RCC 7860 (cell line): Measurements from ENCODE around the gene MTURN.

Experiments
- DNase-seq: peaks from one replicate; pipeline ENCODE4 v3.0.0-alpha.2; 2015; ENCODE audit warnings: low spot score
- FAIRE-seq: peaks from 2 replicates; lab custom pipeline; 2012; peaks lifted over from hg19 to GRCh38; lab: Jason Lieb, UNC

MTURN gene

DNA sequence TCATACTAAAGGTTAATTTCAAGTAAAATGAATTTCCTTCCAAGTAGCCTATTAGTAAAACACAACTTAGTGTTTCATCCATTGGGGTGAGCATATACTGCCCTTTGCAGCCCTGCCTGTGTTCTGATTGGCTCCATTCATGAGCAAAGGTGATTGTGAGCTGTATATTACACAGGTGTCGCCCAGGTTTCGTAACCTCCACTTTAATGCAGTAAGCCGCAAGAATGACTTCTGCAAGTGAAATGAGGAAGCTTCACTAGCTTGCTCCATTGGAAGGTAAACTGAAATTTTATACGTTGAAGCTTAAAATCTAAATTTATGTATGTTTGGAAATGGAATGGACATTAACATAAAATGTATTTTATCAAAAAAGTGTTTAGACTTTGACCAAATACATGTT, 24.4 kb downstream of the MTURN start:
- DNase-seq (no peak), FAIRE-seq (no peak)

DNA sequence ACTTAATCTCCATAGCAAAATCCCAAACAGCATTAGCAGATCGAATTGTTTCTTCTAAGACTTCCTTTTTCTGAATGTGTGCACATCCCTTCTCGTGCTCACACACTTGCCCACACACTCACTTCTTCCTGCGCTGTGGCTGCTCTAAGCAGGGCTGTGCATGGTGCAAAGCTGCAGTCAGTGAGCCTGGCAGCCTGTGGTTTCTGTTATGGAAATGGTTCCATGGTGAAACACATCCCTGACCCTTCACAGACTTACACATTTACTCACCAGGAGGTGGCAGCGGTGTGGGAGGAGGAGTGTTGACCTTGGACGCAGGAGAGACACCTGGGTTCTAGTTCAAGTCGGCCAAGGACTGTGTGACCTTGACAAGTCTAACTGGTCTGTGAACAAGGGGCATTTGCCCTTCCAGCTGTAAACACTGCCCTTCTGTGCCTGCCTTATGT, 24.9 kb downstream of the MTURN start:
- FAIRE-seq (no peak), DNase-seq (peak; percentile 38)

DNA sequence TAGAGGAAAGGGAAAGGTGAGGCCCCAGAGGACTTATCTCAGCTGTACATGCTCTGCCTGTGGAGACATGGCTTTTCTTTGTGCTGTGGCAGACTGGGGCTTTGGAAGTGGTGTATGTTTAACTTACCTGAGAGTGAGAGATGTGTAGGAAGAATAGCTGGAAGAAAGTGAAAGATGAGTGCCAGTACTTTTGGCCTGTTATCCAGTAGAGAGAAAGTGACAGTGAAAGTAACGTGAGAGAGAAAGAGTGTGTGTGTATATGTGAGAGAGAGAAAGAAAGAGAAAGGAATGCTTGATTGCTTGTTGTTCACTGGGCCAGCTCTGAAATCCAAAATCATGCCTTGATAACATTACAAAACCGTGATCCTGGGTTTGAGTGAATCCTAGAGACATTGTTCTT, 25.5 kb downstream of the MTURN start:
- no peak for DNase-seq
- FAIRE-seq, result no peak

DNA sequence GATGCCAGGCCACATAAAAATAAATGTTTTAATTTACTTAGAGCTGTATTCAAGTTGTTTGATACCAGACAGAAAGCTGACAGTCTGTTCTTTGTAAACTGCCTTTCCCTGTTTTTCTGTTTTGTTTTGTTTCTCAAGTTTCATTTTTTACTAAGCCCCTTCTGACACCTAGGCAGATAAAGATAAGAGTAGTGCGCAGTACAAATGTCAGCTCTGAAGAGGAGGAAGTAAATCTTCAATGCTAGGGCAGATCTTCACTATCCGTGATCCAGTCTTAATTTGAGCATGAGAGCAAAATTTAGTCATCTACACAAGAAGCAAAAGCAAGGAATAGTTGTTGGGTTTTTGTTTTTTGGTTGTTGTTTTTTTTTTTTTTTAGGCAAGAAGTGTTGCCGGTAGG, 27.3 kb downstream of the MTURN start:
- FAIRE-seq, result no peak
- no peak for DNase-seq

DNA sequence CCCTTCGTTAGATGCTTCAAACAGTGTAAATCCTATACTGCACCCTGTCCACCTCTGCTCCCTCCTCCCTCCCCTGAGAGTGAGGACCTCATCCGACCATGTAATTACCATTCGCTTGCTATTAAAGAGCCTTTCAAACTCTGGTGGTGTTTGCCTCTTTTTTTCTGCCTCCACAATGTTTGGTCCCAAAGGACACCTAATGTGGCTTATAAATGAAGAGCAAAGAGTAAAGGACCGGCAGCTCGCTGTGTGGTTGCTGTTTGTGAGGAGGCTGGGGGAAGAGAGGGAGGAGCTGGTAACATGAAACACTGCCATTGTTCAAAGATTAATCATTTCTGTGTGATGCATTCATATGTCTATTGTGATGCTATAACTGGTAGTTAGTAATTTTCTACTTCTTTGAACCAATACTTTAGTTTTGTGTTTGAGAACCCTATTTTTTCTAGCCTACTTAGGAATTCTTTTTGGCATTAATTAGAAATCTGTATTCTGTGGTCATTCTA, 27.9 kb downstream of the MTURN start:
- DNase-seq (peak; percentile 50), FAIRE-seq (no peak)

DNA sequence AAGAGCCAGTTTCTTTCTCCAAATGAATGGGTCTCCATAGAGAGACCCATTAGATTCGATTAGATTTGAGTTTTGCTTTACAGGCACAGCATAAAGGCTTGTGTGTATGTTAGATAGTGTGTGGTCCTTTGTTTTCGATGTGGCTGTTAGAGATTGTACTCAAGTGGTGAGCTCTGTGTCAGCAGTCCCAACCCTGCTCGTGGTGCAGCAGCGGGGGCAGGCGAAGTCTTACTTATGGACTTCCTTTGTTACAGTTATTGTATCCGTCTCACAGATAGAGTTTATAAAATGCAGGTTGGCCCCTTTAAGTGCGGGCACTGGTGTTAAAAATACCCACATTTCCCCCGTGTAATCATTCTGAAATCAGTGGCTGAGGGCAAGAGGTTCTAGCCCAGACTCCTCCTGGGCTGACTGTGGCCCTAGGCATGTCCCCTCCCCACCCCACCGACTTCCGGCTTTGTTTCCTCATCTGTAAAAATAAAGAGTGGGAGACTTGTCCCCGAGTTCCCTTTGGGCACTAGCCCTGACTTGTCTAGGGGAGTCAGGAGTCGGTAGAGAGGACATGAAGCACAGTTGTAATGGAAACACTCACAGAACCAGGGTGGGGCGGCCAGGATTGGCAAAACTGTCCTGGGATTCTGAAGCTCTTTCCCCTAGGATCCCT, 28.6 kb downstream of the MTURN start:
- FAIRE-seq (no peak), DNase-seq (no peak)

DNA sequence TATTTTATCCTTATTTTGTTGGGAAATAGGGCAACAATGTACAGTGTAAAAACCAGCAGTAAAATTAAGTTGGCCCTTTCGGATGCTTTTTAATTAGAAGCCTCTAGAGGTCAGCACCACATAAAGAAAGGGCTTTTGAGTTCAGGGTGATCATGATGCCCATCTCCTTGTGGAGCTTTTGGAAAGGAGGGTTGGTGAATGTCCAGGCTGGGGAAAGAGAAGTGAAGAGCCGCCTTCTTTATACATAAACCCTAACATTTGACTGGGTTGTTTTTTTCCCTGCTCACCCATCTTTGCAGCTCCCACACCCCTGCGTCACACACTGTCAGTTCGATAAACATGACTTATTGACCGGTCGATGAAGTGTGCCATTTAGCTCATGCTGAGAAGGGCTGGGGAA, 29.8 kb downstream of the MTURN start:
- peak; percentile 63 for FAIRE-seq

DNA sequence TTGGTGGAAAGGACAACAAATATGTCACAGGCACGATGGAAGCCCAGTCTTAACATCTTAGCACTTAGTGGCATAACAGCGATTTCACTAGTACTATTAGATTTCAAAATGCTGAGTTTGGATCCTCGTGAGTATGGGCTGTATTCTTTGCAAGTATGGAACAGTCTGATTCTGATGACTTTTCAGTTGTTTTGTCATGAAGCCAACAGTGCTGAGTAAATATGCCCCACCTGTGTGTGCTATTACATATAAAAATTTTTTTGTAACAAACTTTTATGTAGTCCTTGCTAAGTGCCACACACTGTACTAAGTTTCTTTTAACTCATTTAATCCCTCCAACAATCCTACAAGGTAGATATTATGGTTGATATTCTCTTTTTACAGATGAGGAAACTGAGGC, 30.8 kb downstream of the MTURN start:
- no peak for FAIRE-seq
- no peak for DNase-seq

More for the DNA sequence above, 29.8 kb downstream of the MTURN start:
- DNase-seq, result peak; percentile 54

DNA sequence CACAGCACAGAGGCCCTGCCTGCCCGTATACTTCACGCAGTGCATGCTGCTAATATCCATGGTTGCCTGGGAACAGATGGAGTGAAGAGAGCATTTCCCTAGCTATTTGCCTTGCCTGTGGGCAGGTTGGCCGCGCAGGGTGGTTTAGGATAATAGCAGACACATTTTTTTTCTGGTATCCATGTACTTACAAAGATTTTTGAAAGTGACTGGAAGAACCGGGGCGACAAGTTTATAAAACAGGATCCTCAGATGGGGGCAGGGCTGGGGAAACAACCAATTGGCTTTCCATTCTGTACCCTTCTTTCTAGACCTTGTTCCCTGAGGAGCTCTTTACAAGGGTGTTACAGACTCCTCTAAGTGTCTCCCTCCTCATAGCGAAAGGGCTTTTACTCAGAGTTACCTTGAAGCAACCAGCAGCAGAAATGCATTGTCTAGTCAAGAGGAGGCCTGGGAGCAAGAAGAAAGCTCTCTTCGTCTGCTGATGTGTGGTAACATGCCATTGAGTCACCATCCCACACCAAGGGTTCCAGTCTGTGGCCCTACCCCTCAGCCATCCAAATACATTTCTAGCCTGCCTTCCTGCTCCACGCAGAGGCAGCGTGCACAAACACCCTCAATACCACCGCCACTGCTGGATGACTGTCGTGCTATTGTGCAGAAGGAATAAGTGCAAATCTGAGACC, 31.5 kb downstream of the MTURN start:
- DNase-seq (no peak), FAIRE-seq (no peak)

DNA sequence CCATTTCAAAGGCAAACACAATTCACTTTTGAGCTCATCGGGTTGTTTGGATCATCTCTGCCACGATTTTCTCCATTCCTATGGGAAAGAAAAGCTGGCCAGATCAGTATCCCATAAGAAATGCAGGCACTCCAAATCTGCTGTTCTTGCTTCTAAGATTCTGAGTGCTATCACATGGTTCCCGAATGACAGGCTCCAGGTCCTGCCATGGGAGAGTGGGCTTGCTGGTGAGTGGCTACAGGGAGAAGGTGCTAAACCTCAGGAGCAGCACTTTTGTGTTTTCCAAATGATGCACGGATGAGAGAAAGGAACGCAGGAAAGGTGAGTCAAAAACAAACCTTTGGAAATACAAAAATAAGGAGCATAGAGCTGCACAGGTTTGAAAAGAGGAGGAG, 32.1 kb downstream of the MTURN start:
- no peak for DNase-seq
- FAIRE-seq, result no peak

DNA sequence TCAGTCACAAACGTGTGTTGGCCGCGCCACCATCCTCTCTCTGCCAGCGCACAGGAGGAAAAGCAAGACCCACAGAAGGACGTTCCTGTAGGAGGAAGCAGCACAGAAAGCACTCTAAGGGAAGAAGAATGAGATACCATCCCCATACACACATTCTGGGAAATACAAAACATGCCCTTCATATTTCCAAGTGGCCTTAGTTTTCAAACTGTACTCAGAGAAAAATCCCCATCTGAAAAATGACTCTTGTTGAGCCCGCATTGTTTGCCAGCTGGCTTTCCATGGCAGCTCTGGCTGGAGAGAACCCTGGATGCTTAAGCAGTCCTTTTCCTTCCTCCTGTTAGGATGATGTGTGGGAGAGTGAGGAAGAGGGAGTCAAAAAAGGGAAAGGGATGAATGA, 33.1 kb downstream of the MTURN start:
- no peak for FAIRE-seq
- no peak for DNase-seq

DNA sequence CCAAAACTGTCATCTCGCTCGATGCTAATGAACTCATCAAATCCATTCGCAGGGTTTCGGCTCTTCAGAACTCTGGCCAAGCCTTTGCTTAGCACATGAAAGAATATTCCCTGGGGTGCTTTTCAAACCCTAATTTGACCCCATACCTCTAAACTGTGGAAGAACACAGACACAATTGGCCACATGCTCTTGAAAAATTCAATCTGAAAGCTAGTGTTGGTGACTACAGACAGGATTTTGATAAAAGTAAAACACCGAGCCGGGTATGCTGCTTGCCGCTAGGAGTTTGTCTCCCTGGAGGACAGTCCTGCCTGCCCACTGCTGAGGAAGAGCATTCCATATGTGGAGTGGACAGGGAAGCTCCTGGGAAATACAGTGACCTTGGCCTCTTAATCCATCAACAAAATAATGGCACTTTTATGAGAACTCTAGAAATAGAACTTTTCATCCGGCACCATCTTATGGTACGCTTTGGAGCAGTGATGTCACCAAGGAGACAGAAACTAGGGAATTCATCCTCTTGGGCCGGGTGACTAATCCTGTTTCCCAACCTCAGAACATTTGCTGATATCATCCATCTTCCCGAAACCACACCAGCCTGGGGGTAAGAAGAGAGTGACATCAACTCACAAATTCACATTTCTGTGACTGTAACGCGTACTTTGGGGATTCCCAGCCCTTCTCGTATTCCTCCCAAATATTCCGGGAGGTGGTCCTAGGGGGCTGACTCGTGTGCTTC, 34.2 kb downstream of the MTURN start:
- DNase-seq, result peak; percentile 93

DNA sequence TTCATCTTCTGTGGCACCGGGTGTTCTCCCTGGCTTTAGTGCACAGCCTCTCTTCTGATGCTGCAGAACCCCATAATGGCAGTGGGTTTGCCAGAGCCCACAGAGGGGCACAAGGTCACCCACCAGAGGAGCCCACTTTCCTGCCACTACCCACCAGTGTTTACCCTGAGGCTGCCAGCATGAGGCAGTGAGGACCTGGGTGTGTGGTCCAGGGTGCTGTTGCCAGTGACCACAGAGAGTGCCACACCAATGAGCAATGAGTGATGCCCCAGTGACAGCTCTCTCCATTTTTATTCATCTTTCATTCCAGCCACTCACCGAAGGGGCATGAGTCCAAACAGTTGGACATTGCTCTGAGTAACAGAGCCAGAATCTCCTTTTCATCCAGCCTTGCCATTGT, 34.8 kb downstream of the MTURN start:
- no peak for FAIRE-seq
- DNase-seq, result peak; percentile 94

More for the DNA sequence above, 34.2 kb downstream of the MTURN start:
- peak; percentile 94 for FAIRE-seq

DNA sequence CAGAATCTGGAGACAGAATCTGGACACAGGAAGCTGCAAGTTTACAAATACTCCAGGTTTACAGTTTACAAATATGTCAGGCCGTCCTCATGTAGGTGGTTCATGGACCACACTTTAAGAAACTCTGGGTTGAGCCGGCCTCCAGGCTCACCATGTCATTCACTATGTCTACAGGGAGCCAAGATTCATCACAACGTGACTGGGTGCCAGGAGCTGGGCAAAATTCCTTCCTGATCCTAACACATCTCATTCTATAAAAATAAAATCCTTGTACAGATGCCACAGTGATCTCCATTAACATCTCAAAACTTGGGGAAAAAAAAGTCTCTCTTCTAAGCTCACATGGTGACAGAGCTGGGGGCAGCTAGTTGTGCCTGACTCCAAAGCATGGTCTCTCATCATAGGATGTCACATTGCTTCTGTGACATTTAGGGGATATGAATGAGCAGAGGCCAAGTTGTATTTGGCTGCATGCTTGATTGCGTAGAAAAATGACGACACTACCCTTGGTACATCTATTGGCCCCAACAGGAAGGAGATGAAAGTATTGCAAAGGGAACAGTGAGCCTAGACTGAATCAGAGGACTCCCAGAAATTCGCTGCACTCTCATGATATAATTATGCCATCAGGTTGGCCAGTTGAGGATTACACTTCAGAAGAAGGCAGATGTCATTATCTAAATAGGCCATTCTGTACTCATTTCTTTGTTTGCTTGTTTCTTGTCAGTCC, 35.9 kb downstream of the MTURN start:
- no peak for FAIRE-seq
- DNase-seq, result no peak

DNA sequence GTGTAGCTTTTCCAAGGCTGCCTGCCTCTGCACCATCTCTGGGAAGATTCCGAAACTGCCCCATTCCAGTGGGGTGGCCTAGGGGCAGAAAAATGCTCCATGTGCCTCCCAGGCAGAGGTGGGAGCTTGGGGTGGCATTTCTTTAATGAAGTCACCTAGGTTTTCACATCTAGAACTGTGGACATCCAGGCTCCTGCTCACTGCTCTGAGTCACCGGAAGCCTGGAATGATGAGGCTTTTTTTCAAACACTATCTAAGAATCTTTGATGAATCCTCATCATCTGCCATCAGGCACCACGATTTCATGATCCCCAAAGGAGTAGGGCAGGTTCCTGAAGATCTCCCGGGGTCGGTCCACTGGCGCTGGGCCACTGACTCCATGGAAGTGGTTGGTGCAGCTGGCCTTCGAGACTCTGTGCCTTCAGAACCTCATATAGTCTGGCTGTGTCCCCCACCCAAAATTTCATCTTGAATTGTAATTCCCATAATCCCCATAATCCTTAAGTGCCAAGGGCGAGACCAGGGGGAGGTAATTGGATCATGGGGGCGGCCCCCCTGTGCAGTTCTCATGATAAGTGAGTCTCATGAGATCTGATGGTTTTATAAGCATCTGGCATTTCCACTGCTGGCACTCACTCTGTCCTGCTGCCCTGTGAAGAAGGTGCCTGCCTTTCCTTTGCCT, 37.1 kb downstream of the MTURN start:
- FAIRE-seq, result peak; percentile 77
- DNase-seq, result peak; percentile 83

DNA sequence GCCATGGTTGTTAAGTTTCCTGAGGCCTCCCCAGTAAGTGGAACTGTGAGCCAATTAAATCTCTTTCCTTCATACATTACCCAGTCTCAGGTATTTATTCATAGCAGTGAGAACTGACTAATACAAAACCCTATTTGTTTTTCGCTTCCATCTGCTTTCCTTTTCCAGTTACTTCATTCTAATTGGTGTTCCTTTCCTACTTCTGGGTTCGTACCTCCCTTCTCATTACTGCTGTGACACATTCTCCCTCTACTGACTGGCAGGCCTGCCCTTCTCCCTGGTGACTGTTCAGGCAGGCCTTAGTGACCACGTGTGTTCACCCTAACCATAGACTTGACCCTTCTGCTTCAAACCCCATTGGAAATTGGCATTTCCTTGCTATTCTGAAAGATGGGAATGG, 37.7 kb downstream of the MTURN start:
- peak; percentile 66 for DNase-seq
- no peak for FAIRE-seq

DNA sequence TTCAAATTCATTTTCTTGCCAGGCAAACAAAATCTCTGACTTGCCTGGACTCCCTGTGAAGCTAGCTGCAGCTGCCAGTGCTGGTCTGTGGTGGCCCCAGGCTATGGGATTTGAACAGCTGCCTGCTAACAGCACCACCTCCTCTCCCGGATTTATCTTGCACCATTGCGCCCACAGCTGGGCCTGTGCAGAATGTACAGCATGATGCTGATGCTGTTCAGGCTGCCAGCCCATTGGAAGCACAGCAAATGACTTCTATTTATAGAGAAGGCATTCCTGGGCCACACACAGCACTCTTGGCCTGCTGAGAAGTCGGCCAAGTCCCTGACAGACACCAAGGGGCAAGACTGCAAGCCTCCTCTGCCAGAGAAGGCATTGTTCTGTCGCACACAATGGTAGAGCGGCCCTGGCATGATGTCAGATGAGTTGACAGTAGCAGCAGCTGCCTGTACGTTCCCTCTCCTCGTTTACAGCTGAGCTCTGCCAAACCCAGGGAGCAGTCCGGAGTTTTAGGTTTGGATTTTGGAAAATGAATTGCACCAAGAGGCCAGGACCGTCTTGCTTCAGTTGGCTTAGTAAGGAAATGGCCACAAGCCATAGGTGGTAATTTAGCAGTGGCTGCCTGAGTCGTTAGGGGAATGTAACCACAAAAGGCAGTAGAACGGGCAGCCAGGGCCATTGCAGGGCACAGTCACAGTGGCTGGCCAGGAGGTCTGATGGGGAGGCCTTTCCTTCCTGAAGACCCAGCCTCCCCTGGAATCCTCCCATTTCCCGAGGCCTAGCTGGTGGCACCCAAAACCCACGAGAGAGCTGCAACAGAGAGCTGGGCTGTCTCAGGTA, 38.5 kb downstream of the MTURN start:
- FAIRE-seq, result peak; percentile 84
- DNase-seq, result peak; percentile 70

DNA sequence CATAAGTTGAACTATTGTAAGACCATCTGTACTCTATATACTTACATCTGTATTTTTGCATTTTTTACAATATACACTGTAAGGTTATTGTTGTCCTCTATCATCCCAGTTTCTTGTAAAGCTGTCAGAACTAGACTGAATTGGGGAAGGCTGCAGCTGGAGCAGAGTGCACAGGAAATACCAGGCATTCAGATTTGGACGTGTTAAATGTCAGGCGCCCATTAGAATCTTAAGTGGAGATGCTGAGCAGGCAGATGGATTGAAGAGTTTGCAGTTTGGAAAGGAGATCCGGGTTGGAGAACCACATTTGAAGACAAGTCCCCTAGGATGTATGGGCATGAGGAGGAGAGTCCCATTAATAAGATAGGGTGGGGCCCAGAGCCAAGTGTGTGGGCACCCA, 40.4 kb downstream of the MTURN start:
- FAIRE-seq (no peak), DNase-seq (no peak)

DNA sequence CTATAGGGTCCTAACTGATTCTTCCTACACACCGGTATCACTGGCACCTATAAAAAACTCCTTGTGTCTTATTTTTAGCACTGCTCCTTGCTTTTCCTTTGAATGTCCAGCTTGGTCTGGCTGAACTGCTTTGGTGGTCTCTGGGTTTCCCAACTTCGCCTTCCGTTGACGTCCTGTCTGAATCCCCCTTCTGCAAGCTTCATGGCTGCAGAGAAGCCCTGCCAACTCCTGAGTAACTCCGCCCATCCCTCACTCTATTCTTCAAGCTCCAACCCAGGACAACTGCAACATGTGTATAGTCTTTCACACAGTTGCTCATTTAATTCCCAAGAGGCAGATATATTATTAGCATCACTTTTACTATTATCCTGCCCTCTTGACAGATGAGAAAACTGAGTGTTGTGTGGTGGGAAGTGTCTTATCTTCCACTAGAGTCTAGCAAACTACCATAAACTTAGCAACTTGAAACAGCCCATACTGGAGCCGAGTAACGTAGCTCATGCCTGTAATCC, 40.9 kb downstream of the MTURN start:
- DNase-seq, result no peak
- no peak for FAIRE-seq
